Cardiac fibroblast (primary cell): ENCODE results near the gene SRC.

ENCODE experiments used
- DNase-seq, 2 donors: peaks; one replicate each; pipeline versions ENCODE4 v3.0.0 to v3.0.0-alpha.2; 2010; ENCODE audit warnings: low read depth in 2 of 2
- H3K4me3 ChIP-seq, 2 donors: replicated peaks in 1 of 2; 1 replicate in 1 of 2; 2 replicates in 1 of 2; pipeline ENCODE4 v1.5.1; 2011; ENCODE audit warnings: low read depth in 2 of 2, low read length in 2 of 2, mild to moderate bottlenecking in 2 of 2, moderate library complexity in 1 of 2
- CTCF ChIP-seq: IDR thresholded peaks from one replicate; pipeline ENCODE4 v1.5.1; 2011; ENCODE audit warnings: low read depth, mild to moderate bottlenecking, low read length, inconsistent platforms

SRC gene

GRCh38 chr20:37381621-37382471 is 35.9 kb downstream of the SRC start:
- no peak for DNase-seq
- no peak for TF ChIP-seq CTCF
- no peak overlapping the region for H3K4me3 ChIP-seq

- no peak for TF ChIP-seq CTCF
- no peak for DNase-seq
- no peak overlapping the region for H3K4me3 ChIP-seq
These were observed 36.7 kb downstream of the SRC start for GRCh38 chr20:37382482-37383120.

- no peak overlapping the region for H3K4me3 ChIP-seq
- no peak for TF ChIP-seq CTCF
- DNase-seq = peak; percentile 46 to 52
These were observed 37.5 kb downstream of the SRC start for GRCh38 chr20:37383229-37383989.

GRCh38 chr20:37384683-37385174 is 38.8 kb downstream of the SRC start:
- peak; percentile 77 for TF ChIP-seq CTCF
- H3K4me3 ChIP-seq = peak overlapping the region; percentile 29 to 30
- peak; percentile 52 to 53 for DNase-seq

GRCh38 chr20:37385176-37385575 is 39.2 kb downstream of the SRC start:
- no peak for TF ChIP-seq CTCF
- no peak overlapping the region for H3K4me3 ChIP-seq
- DNase-seq = no peak

- no peak for DNase-seq
- H3K4me3 ChIP-seq = no peak overlapping the region
- no peak for TF ChIP-seq CTCF
These were observed 39.9 kb downstream of the SRC start for GRCh38 chr20:37385659-37386504.
